GM19328 (cell line): ENCODE measurements around the gene RGS19.

Experiments
- ATAC-seq: cut with Tn5 transposase; IDR thresholded peaks from one replicate; pipeline ENCODE4 v1.9.1; 2021; ENCODE audit warnings: mild to moderate bottlenecking, moderate library complexity; ENCODE audit not compliant: unreplicated experiment

RGS19 gene

GRCh38 chr20:64065062-64065973, 14.0 kb downstream of the RGS19 start:
- no peak for ATAC-seq

GRCh38 chr20:64064145-64064698, 15.1 kb downstream of the RGS19 start:
- ATAC-seq: no peak

GRCh38 chr20:64063389-64064144, 15.8 kb downstream of the RGS19 start:
- no peak for ATAC-seq

- no peak for ATAC-seq
Measured at GRCh38 chr20:64062596-64063388, 16.5 kb downstream of the RGS19 start, which contains the start of gene TCEA2. Gene TCEA2 (plus strand): TSS chr20:64063198. CDS start chr20:64063313, 115 bp downstream.

GRCh38 chr20:64062276-64062595, 17.1 kb downstream of the RGS19 start:
- ATAC-seq: no peak

- no peak for ATAC-seq
Measured at GRCh38 chr20:64058536-64058935, 20.8 kb downstream of the RGS19 start.

- no peak for ATAC-seq
Measured at GRCh38 chr20:64057628-64058498, 21.5 kb downstream of the RGS19 start.

- ATAC-seq: no peak
Measured at GRCh38 chr20:64056889-64057627, 22.3 kb downstream of the RGS19 start.

- ATAC-seq: no peak
Measured at GRCh38 chr20:64056639-64056888, 22.8 kb downstream of the RGS19 start.

- no peak for ATAC-seq
Measured at GRCh38 chr20:64055893-64056638, 23.3 kb downstream of the RGS19 start.

- ATAC-seq: no peak
Measured at GRCh38 chr20:64055396-64055892, 23.9 kb downstream of the RGS19 start.

GRCh38 chr20:64053841-64054661, 25.3 kb downstream of the RGS19 start:
- ATAC-seq: no peak

GRCh38 chr20:64052987-64053840, 26.1 kb downstream of the RGS19 start:
- no peak for ATAC-seq

- no peak for ATAC-seq
Measured at GRCh38 chr20:64052326-64052722, 27.0 kb downstream of the RGS19 start.

GRCh38 chr20:64051561-64052325, 27.6 kb downstream of the RGS19 start:
- ATAC-seq: no peak

GRCh38 chr20:64051033-64051452, 28.3 kb downstream of the RGS19 start:
- ATAC-seq: no peak
